MCF 10A (cell line): ENCODE results near the gene GMCL2. TPM values are rescaled to one million over a fixed set of nuclear protein-coding genes. Genes with fewer than 3 reads are reported as not detected.

Experiments used
- BruUV-seq: library from RNA; stranded (reverse); fragments of 400-500 nt; replicated peaks from 2 replicates; lab custom pipeline; 2021; lab: Mats Ljungman, UMichigan
- CTCF ChIA-PET: fragments of 300-600 bp; sonication (Branson Sonifier 250); formaldehyde crosslinking; extraction: SDS; loops from one replicate; lab custom pipeline; 2021; ENCODE audit warnings: antibody characterized with exemption, inconsistent platforms; lab: Yijun Ruan, JAX
- POLR2A ChIA-PET: fragments of 300-600, 350-650 bp; sonication (Branson Sonifier 250); formaldehyde crosslinking; extraction: SDS; loops from one replicate; lab custom pipeline; 2020; ENCODE audit warnings: antibody characterized with exemption, inconsistent platforms; lab: Yijun Ruan, JAX
- DNase-seq: peaks from one replicate; pipeline ENCODE4 v3.0.0-alpha.2; 2018; ENCODE audit not compliant: unreplicated experiment
- H3K27ac Mint-ChIP-seq: one replicate; pipeline ENCODE4 v1.8.0; 2022; ENCODE audit warnings: mild to moderate bottlenecking, low read depth, mixed read lengths; ENCODE audit not compliant: unreplicated experiment
- H3K27me3 Mint-ChIP-seq: one replicate; pipeline ENCODE4 v1.8.0; 2022; ENCODE audit warnings: mixed read lengths; ENCODE audit not compliant: insufficient read depth, unreplicated experiment
- H3K36me3 Mint-ChIP-seq: one replicate; pipeline ENCODE4 v1.8.0; 2022; ENCODE audit warnings: mild to moderate bottlenecking, moderate library complexity, mixed read lengths; ENCODE audit not compliant: insufficient read depth, unreplicated experiment
- H3K4me1 Mint-ChIP-seq: one replicate; pipeline ENCODE4 v1.8.0; 2022; ENCODE audit warnings: mixed read lengths; ENCODE audit not compliant: insufficient read depth, unreplicated experiment
- H3K4me3 Mint-ChIP-seq: one replicate; pipeline ENCODE4 v1.8.0; 2022; ENCODE audit warnings: mild to moderate bottlenecking, moderate library complexity, mixed read lengths; ENCODE audit not compliant: unreplicated experiment
- H3K9me3 Mint-ChIP-seq: one replicate; pipeline ENCODE4 v1.8.0; 2022; ENCODE audit warnings: mixed read lengths; ENCODE audit not compliant: unreplicated experiment
- CTCF ChIP-seq: fragments of 200-600 bp; IDR thresholded peaks from one replicate; pipeline ENCODE4 v1.8.0; 2022; ENCODE audit warnings: antibody characterized with exemption, mild to moderate bottlenecking; ENCODE audit not compliant: unreplicated experiment
- intact Hi-C: fragments of 100-400 bp; cut with micrococcal nuclease; formaldehyde crosslinking; loops from 2 replicates; pipeline ENCODE4 v1.14.1; 2022
- total RNA-seq: library from RNA; stranded (reverse); gene quantifications from 2 replicates; pipeline ENCODE4 v1.2.3, GENCODE V29; 2022

The GMCL2 gene
- total RNA-seq, 1 experiment from 2014 or later = not detected

GRCh38 chr5:178227138-178227659 is 40.0 kb upstream of the GMCL2 start:
- peaks cover 11% of the 10 kb centered on the region for H3K9me3 Mint-ChIP-seq
- H3K4me3 Mint-ChIP-seq = no peak overlapping the region
- TF ChIP-seq CTCF = no peak
- peak overlapping the region; percentile 55 for H3K27ac Mint-ChIP-seq
- no TSS peak for BruUV-seq
- no peak for DNase-seq
- intact Hi-C loops = no loop called here
- no peaks in the 10 kb centered on the region for H3K27me3 Mint-ChIP-seq
- H3K4me1 Mint-ChIP-seq = peaks cover 54% of the 10 kb centered on the region
- CTCF ChIA-PET = interaction anchor here (1.1 to 1.9 kb wide), 3 partner anchors 8 to 20 kb away, joined by 3 to 5 read pairs (median 5); no protein-coding TSS in a partner anchor
- peaks cover 57% of the 10 kb centered on the region for H3K36me3 Mint-ChIP-seq
- POLR2A ChIA-PET = interaction anchor here (0.7 to 6.4 kb wide), 6 partner anchors 10 to 25 kb away, joined by 3 to 32 read pairs (median 4); partner anchors contain the start of gene HNRNPAB

DNA sequence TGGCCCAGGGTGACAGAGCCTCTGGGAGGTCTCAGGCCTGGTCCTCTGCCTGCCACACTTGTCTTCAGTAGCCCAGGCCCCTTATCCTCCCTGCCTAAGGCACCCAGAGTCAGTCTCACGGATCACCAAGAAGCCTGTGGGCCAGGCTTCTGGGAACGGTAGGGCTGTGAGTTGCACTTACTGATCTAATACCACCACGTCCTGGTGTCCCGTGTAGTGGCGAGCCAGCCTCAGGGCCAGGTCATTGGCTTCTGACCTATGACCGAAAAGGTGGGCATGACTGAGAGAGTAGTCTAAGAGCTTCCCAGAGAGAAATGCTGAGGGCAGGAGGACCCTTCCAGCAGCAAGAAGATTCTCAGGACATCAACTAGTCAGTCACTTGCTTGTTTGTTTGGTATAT is 38.0 kb upstream of the GMCL2 start:
- H3K36me3 Mint-ChIP-seq = peaks cover 47% of the 10 kb centered on the region
- no peaks in the 10 kb centered on the region for H3K27me3 Mint-ChIP-seq
- CTCF ChIA-PET = interaction anchor here (0.6 to 1.3 kb wide), 2 partner anchors 10 to 64 kb away, joined by 3 to 4 read pairs; no protein-coding TSS in a partner anchor
- BruUV-seq = no TSS peak
- H3K4me3 Mint-ChIP-seq = no peak overlapping the region
- peaks cover 49% of the 10 kb centered on the region for H3K4me1 Mint-ChIP-seq
- peaks cover 11% of the 10 kb centered on the region for H3K9me3 Mint-ChIP-seq
- DNase-seq = no peak
- TF ChIP-seq CTCF = no peak
- intact Hi-C loops = no loop called here
- no peak overlapping the region for H3K27ac Mint-ChIP-seq
- POLR2A ChIA-PET = interaction anchor here (1.2 to 2.0 kb wide), 5 partner anchors 9 to 26 kb away, joined by 3 to 8 read pairs (median 4); no protein-coding TSS in a partner anchor

DNA sequence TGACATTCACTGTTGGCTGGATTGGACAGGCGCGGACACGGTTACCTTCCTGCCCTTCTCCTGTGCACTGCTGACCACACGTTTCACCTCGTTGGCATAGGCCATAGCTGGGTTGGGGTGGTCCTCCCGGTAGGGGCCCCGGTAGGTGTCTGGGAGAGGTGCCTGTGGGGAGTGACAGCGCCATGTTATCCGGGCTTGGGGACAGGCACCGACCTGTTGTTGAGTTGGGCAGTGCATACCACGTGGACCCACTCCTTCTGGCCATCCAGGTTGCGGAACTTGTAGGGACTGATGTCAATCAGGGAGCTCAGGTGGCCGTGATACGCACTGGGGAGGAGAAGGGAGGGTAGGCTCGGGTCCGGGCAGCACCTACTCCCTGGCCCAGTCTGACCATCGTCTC is 37.2 kb upstream of the GMCL2 start:
- H3K4me3 Mint-ChIP-seq = no peak overlapping the region
- H3K9me3 Mint-ChIP-seq = peaks cover 11% of the 10 kb centered on the region
- ChIA-PET POLR2A (interaction anchor here (1.2 to 2.0 kb wide), 3 partner anchors 8 to 14 kb away, joined by 3 to 8 read pairs (median 4); no protein-coding TSS in a partner anchor), CTCF (interaction anchor here (1.3 kb wide), 1 partner anchor 10 kb away, joined by 4 read pairs; no protein-coding TSS in a partner anchor)
- no TSS peak for BruUV-seq
- peaks cover 43% of the 10 kb centered on the region for H3K36me3 Mint-ChIP-seq
- DNase-seq = no peak
- H3K27me3 Mint-ChIP-seq = no peaks in the 10 kb centered on the region
- H3K27ac Mint-ChIP-seq = no peak overlapping the region
- intact Hi-C loops = no loop called here
- no peak for TF ChIP-seq CTCF
- H3K4me1 Mint-ChIP-seq = peaks cover 43% of the 10 kb centered on the region

GRCh38 chr5:178223828-178224335 is 36.7 kb upstream of the GMCL2 start:
- H3K36me3 Mint-ChIP-seq = peaks cover 43% of the 10 kb centered on the region
- no peak overlapping the region for H3K4me3 Mint-ChIP-seq
- ChIA-PET CTCF (no interaction called here), POLR2A (interaction anchor here (0.6 to 1.4 kb wide), 3 partner anchors 13 to 72 kb away, joined by 3 to 4 read pairs (median 4); no protein-coding TSS in a partner anchor)
- peaks cover 11% of the 10 kb centered on the region for H3K9me3 Mint-ChIP-seq
- BruUV-seq = no TSS peak
- DNase-seq = no peak
- no peak for TF ChIP-seq CTCF
- H3K4me1 Mint-ChIP-seq = peaks cover 39% of the 10 kb centered on the region
- no peaks in the 10 kb centered on the region for H3K27me3 Mint-ChIP-seq
- intact Hi-C loops = no loop called here
- no peak overlapping the region for H3K27ac Mint-ChIP-seq
